Activated CD4-positive, alpha-beta T cell treated with anti-CD3 and anti-CD28 coated beads, Interleukin-2, Interleukin-4, amounts not matched to agents 100 ng/mL and 50 ng/mL, durations not matched to agents 16 hours and 8 hours (primary cell): Measurements from ENCODE around the gene CPSF3.
A peak's percentile ranks its signal among the peaks of the same experiment; 100 is the strongest.

ENCODE experiments used
- DNase-seq: peaks from one replicate; pipeline ENCODE4 v3.0.0-alpha.2; 2020; ENCODE audit warnings: low spot score

Gene CPSF3

GRCh38 chr2:9419541-9419940 lies 3.9 kb upstream of the CPSF3 start:
- DNase-seq = no peak

- no peak for DNase-seq
These were observed 3.0 kb upstream of the CPSF3 start for GRCh38 chr2:9420495-9420894.

- peak; percentile 60 for DNase-seq
These were observed 944 bp upstream of the CPSF3 start for GRCh38 chr2:9422321-9423099.

DNA sequence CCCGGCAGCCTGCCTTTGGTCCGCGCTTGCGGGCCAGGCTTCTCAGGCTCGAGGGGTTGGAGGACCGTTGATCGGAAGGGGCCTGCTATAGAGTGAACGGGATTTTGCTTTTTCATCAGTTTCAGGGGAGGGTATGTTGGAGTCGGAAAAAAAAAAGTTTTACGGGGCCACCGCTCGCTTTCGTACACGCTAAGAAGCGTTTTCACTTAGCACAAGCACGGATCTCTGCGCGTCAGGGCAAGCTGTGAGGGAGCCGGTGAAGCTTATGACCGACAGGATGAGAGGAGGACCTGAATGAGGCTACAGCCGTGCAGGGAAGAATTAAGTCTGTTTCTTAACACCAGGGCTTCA lies 443 bp downstream of the CPSF3 start:
- DNase-seq = peak; percentile 21

DNA sequence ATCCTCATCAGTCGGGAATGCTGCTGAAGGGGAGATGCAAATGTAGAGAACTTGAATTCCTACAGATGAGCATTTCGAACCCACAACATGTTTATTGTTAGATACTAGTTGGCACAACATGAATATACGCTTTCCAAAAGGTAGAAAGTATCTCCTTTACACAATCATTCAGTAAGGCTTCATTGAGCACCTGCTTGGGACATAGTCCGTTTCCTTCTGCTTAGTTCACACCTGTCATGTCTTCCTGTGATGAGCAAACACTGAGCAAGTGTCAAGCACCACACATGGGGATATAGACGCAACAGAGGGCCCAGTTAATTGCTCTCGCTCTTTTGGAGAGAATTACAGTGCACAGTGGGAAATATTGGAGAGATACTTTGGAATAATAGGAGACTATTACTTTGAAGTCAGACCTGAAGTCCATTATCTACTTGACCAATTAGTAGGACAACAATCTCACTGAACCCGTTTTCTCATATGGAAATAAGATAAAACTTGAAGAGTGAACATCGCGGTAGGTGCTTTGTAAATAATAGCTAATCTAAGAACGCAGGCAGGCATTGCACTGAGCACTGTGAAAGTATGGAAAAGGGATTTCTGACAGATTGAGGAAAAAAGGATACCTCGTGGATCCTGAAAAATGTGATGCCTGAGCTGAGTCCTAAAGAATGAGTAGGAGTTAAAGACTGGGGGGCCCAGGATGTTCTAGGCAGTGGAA lies 1.2 kb downstream of the CPSF3 start:
- DNase-seq = no peak

- no peak for DNase-seq
These were observed 5.6 kb downstream of the CPSF3 start for GRCh38 chr2:9428965-9429577.

DNA sequence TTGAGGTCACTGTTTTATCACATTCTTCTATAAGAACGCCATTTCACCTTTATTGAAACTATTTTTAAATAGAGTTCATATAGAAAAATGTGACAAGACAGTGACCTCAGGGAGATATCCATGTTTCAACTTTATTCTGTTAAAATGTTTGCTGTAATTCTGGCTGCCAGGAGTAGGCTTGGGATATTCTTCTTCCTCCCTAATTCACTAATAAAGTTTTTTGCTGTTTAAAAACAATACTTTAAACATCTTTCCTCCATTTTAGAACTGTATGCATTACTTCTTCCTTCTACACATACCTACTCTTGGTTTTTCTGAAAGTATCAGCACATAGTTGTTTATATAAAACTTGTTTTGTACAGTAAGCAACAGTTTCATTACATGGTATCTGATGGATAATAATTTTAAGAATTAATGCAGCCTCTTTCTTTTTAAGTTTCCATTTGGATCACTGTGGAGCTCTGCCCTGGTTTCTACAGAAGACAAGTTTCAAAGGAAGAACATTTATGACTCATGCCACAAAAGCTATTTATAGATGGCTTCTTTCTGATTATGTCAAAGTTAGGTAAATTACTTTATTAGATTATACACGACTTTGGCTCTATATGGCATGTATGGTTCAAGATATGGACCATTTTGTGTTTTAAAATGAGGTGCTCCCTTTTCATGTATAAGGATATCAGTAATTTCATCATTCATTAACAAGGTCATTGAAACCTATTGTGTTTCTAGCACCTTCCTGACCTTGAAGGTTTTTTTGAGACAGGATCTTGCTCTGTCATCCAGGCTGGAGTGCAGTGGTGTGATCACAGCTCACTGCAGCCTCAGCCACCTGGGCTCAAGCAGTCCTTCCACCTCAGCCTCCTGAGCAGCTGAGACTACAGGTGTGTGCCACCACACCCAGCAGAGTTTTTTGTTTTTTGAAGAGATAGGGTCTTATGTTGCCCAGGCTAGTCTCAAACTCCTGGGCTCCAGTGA lies 7.2 kb downstream of the CPSF3 start:
- DNase-seq = peak; percentile 25

- DNase-seq = no peak
These were observed 11.0 kb downstream of the CPSF3 start for GRCh38 chr2:9434489-9434888.

DNA sequence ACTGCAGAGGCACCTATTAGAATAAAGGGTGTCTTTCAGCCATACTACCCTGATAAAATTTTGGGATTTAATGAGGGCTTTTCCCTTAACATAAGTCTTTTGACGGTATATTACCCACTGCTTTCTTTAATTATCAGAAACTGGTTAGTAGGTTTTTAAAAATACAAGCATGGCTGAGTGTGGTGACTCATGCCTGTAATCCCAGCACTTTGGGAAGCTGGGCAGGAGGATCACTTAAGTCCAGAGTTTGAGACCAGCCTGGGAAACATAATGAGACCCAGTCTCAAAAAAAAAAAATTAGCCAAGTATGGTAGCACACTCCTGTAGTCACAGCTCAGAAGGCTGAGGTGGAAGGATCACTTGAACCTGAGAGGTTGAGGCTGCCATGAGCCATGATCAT lies 16.1 kb downstream of the CPSF3 start:
- no peak for DNase-seq

GRCh38 chr2:9440058-9440727 lies 16.7 kb downstream of the CPSF3 start:
- no peak for DNase-seq

DNA sequence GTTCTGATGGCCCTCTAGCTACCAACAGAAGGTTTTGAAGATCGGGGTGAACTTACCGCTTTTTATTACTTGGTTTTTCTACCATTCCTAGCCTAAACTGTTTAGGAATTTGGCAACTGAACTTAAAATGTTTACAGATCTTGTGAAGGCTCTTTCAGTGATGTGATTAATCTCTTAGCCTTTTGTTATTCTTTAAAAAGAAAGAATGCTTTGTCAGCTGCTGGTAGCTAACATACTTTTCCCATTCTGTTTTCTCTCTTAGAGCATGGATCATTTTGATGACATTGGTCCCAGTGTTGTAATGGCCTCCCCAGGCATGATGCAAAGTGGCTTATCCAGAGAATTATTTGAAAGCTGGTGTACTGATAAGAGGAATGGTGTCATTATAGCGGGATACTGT lies 18.1 kb downstream of the CPSF3 start:
- no peak for DNase-seq

- no peak for DNase-seq
These were observed 20.1 kb downstream of the CPSF3 start for GRCh38 chr2:9443526-9443925.

DNA sequence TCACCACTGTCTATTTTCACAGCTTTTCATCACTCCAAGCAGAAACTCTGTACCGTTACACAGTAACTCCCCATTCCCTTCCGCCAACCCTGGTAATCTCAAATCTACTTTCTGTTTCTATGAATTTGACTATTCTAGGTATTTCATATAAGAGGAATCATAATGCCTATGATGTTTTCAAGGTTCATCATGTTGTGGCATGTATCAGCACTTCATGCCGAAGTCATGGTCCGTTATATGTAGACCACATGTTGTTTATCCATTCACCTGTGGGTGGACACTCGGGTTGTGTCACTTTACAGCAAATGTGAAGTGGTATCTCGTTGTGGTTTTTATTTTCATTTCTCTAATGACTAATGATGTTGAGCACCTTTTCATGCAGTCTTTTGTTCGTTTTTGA lies 21.6 kb downstream of the CPSF3 start:
- peak; percentile 30 for DNase-seq

DNA sequence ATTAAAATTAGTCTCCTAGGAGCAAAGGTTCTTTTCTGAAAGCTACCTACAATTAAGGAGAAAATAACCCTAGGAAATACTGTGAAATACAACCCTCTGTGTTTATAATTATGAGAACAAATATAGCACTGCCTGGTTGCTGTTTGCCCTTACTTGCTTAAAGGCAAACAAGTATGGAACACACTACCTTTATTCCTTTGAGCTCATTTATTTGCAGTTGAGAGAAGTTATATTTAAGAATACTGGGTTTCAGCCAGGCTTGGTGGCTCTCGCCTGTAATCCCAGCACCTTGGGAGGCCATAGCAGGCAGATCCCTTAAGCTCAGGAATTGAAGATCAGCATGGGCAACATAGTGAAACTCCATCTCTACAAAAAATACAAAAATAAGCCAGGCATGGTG lies 27.8 kb downstream of the CPSF3 start:
- DNase-seq = no peak

DNA sequence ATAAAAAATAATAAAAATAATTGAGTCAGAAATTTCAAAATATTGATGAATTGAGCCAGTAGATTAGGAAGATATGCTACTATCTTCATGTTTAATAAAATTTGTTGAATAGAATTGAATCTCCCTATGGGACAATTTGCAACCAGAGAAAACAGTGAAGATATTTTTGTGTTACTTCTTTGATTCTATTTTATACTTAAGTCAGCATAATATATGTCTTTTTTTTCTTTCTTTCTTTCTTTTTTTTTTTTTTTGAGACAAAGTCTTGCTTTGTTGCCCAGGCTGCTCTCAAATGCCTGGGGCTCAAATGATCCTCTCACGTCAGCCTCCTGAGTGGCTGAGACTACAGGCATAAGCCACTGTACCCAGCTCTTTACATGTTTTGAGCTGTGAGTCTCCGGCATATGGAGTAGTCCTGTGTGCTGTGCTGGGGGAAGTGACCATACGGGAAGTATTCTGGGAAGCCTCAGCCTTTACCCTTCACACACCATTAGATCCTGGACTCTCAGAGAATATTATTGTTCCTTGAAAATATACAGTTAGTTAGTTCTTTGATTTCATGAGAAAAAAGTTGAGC lies 37.1 kb downstream of the CPSF3 start:
- no peak for DNase-seq

DNA sequence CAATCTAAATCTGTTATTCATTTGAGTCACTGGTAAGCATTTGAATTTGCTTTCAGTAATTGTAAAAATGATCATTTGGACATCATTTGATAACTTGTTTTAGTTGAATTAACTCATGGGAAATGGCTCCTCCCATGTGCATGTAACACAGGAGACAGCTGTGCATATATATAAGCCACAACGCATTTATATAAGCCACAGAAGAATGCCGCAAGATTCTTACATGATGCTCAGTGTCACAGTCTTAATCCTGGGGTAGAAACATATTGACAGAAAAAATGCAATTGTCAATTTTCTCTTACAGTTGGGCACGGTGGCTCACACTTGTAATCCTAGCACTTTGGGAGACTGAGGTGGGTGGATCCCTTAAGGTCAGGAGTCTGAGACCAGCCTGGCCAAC lies 37.6 kb downstream of the CPSF3 start:
- DNase-seq = no peak

DNA sequence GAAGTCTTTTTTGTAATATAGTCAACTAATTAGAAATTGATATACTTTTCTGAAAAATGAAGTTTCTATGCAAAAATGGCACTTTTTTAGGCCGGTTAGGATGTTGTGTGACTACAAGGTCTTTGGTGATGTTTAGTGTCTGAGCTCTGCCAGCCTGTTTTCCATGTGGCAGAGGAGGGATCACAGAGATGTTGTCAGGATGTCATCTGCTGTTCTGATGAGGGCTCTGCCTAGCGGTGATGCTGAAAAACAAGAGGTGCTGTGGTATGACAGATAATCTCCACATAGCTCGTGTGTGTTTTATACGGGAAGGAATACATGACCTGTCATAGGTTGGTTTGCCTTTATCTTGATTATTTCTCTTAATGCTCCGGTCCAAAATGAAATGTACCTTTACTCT lies 38.9 kb downstream of the CPSF3 start:
- DNase-seq = no peak

GRCh38 chr2:9462886-9463697 lies 39.6 kb downstream of the CPSF3 start:
- DNase-seq = no peak

DNA sequence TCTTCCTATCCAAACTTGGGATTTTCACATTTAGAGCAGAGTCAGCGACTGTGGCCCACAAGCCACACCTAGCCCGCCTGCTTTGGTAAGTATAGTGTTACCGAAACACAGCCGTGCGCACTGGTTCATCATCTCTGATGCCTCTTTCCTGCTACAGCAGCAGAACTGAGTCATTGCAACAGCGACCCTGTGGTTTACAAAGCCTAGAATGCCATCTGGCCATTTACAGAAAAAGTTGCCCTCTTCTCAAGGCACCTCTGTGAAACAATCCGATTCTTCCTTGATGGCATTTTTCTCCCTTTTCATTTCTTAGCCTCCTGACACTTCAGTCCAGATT lies 40.2 kb downstream of the CPSF3 start:
- peak; percentile 64 for DNase-seq

GRCh38 chr2:9465170-9465569 lies 41.7 kb downstream of the CPSF3 start:
- no peak for DNase-seq
